Activated naive CD4-positive, alpha-beta T cell treated with anti-CD3 and anti-CD28 coated beads, Interleukin-2, amount 50 U/mL, for 16 hours (primary cell): ENCODE results near the gene TRIM64.
"Not testable (repeated sequence)": the region's sequence is repeated elsewhere in the genome, so short reads cannot be mapped to it uniquely, and the experiment has no call there.

Experiments
- DNase-seq: peaks from one replicate; pipeline ENCODE4 v3.0.0-alpha.2; 2020

Gene TRIM64, protein sequence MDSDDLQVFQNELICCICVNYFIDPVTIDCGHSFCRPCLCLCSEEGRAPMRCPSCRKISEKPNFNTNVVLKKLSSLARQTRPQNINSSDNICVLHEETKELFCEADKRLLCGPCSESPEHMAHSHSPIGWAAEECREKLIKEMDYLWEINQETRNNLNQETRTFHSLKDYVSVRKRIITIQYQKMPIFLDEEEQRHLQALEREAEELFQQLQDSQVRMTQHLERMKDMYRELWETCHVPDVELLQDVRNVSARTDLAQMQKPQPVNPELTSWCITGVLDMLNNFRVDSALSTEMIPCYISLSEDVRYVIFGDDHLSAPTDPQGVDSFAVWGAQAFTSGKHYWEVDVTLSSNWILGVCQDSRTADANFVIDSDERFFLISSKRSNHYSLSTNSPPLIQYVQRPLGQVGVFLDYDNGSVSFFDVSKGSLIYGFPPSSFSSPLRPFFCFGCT

DNA sequence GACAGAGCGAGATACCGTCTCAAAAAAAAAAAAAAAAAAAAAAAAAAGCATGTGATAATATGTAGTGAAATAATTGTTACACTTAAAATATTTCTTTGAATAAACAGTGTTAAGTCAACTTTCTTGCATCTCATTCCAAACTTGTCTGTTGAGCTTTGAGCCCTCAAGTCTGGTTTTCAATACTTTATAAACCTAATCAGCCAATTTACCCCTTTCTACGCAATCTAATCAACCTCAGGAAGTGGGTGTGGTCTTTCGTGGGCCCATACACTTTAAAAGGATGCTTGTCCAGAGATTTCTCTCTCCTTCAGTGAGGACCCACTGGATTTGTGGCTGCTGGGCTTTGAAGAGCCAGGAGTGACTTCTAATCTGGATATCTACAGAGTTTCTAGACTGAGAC lies at the start of gene TRIM64:
Gene TRIM64 (plus strand): TSS at position 301 of the 400 bp plus-strand sequence. CDS start 2,467 bp downstream, outside the sequence.
- not testable (repeated sequence) for DNase-seq

DNA sequence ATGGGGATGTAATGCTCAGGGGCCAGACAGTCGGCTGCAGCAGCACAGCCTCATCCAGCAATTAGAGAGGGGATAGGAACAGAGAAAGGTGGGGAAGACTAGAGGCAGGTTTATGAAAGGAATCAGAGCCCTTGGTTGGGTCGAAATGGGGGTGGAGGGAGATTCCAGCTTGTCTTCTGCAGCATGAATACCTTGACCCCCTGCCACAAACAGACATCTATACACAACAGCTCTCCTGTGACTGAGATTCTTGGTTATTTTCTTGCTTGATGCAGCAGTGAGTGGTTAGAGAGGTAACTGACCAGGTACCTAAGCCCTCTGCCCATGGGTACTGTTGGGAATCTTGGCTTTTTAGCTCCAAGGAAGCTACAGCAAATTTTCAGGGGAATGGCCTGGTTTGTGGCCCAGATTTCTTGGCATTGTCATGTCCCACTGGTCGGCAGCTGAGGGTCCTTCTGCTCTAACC lies 43.6 kb upstream of the TRIM64 start, which contains the start of gene TRIM49D1:
Gene TRIM49D1 (minus strand): TSS at position 51 of the 466 bp plus-strand sequence. CDS start 4,535 bp downstream, outside the sequence.
- DNase-seq: no peak

DNA sequence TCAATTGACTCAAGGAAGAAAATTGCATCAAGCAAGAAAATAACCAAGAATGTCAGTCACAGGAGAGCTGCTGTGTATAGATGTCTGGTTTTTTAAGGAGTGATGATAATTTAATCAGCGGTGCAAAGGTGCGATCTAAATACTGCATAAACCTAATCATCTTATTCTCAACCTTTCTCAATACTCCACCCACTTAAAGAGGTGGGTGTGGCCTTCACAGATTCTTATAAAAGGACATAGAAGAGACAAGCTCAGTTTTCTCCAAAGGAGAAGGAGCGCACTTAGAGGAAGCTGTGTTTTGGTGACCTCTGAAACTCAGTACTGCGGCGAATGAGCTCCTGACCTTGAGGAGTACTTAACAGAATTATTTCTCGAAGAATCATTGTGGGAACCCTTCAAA lies 42.1 kb upstream of the TRIM64 start, which contains the start of gene TRIM49D2:
Gene TRIM49D2 (plus strand): TSS at position 301 of the 400 bp plus-strand sequence. CDS start 2,698 bp downstream, outside the sequence.
- not testable (repeated sequence) for DNase-seq

DNA sequence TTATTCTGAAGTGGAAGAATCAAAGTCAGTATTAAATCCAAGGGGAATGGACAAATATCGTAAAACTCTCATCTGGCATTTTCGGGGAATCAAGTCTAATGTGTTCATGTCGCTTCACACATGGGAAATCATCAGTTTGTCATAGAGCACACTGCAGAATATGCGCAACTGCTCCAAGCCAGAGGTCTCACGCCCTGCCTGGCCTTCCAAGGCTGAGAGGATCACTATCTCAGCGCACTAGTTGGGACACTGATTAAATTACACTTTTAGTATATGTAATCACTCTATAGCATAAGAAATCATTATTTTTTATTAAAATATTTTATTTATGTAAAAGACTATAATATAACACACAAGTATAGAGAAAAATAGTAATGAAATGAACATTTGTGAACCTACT lies 5.0 kb upstream of the TRIM64 start:
- not testable (repeated sequence) for DNase-seq
